Fibroblast of mammary gland (primary cell): ENCODE data around the gene ARHGAP10.
A peak's percentile ranks its signal among the peaks of the same experiment; 100 is the strongest.

Experiments
- DNase-seq: peaks from one replicate; pipeline ENCODE4 v3.0.0-alpha.2; 2010; ENCODE audit warnings: low read depth
- H3K4me3 ChIP-seq: 2 replicates; pipeline ENCODE4 v1.5.1; 2011; ENCODE audit warnings: low read depth, mild to moderate bottlenecking, low read length, moderate library complexity; ENCODE audit not compliant: control insufficient read depth
- TF ChIP-seq, protein P1 (sequence below): conservative IDR thresholded peaks from 2 replicates; pipeline ENCODE4 v1.5.1; 2011; ENCODE audit warnings: low read depth, low read length, inconsistent platforms; ENCODE audit not compliant: control insufficient read depth, insufficient read depth

Gene ARHGAP10

DNA sequence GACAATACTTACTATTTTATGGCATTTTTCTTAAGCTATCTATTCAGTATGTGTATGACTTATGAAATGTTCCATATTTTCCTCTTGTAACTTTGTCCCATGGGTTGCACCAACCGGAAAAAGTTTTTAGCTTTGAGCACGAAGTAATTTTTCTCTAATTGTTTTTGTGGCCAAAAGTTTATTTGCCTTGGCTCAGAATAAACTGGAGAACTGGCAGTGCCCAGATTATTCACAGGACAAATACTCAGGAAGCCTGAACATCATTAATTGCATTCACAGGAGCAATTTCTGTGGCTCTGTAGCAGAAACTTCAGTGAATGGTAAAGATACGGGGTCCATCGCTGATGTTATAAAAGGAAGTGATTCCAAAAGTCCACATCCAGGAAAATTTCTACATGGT is 184.5 kb downstream of the ARHGAP10 start:
- no peak overlapping the region for H3K4me3 ChIP-seq
- TF ChIP-seq, protein P1, sequence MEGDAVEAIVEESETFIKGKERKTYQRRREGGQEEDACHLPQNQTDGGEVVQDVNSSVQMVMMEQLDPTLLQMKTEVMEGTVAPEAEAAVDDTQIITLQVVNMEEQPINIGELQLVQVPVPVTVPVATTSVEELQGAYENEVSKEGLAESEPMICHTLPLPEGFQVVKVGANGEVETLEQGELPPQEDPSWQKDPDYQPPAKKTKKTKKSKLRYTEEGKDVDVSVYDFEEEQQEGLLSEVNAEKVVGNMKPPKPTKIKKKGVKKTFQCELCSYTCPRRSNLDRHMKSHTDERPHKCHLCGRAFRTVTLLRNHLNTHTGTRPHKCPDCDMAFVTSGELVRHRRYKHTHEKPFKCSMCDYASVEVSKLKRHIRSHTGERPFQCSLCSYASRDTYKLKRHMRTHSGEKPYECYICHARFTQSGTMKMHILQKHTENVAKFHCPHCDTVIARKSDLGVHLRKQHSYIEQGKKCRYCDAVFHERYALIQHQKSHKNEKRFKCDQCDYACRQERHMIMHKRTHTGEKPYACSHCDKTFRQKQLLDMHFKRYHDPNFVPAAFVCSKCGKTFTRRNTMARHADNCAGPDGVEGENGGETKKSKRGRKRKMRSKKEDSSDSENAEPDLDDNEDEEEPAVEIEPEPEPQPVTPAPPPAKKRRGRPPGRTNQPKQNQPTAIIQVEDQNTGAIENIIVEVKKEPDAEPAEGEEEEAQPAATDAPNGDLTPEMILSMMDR = no peak
- DNase-seq = no peak

DNA sequence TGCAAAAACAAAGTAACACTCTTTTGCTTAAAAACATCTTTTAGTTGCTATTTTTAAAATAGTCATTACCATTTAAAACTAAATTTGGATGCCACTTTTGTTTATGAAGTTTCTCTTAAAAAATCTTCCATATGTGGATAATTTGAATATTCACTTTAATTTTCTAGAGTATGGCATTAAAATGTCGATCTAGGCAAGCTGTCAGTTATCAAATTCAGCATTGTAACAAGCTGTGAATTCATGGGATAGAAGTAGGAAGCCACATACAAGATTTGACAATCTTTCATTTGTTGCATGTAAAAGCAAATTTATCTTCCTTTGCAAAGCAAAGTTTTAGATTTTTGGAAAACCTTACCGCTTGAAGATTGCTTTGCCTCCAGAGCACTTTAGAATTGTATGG is 191.5 kb downstream of the ARHGAP10 start:
- DNase-seq = no peak
- no peak overlapping the region for H3K4me3 ChIP-seq
- TF ChIP-seq, protein P1 = no peak

DNA sequence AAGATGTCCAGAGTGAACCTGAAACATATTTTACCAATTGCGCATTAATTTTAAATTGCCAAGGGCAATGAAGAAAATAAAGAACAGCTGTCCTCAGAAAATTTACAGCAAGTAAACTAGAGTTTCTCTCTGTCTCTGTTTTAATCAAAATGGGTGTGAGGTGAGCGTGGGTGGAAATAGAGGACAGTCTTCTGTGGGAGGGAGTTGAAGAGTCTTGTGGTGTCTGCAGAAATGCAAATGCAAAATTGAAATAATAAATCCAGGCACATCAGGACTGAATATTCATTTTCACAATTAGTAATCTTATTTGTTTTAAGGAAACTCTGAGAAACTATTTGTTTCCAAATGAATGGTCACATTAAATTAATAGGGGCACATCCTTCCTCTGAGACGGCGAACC is 192.0 kb downstream of the ARHGAP10 start:
- DNase-seq = no peak
- TF ChIP-seq, protein P1 = no peak
- no peak overlapping the region for H3K4me3 ChIP-seq

DNA sequence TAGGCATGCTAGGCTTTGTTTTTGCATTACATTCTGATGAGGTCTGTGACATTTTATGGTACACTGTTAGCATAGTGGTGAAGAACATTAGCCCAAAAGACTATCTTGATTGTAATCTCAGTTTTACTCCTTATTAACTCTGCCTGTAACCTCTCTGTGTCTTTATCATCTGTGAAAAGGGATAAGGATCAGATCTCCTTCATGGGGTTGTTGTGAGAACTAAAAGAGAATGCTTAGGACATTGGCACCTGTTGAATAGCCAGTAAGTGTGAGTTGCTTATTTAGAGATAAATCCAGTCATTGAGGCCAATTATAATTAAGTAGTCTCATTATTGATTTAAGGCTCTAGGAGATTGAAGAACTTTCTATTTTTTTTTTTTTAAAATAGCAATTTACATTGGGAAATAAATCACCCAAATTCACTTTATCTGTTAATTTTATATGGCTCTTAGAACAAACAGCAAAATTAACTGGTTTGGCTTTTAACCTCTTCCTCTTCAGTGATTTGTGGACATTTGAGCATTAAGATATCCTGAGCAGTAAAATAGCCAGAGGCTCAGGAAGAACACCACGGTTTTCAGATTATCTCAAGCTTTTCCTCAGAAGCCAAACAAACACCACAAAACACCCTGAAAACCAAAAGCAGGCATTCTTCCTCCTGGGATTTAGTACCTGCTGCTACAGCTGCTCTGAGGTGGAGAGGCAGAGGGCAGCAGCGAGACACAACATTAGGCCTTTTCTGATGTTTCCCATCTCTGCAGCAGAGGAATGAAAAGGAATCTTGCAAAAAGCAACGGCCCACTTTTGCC is 192.9 kb downstream of the ARHGAP10 start:
- DNase-seq = peak; percentile 25
- TF ChIP-seq, protein P1 = peak; percentile 49
- H3K4me3 ChIP-seq = no peak overlapping the region

DNA sequence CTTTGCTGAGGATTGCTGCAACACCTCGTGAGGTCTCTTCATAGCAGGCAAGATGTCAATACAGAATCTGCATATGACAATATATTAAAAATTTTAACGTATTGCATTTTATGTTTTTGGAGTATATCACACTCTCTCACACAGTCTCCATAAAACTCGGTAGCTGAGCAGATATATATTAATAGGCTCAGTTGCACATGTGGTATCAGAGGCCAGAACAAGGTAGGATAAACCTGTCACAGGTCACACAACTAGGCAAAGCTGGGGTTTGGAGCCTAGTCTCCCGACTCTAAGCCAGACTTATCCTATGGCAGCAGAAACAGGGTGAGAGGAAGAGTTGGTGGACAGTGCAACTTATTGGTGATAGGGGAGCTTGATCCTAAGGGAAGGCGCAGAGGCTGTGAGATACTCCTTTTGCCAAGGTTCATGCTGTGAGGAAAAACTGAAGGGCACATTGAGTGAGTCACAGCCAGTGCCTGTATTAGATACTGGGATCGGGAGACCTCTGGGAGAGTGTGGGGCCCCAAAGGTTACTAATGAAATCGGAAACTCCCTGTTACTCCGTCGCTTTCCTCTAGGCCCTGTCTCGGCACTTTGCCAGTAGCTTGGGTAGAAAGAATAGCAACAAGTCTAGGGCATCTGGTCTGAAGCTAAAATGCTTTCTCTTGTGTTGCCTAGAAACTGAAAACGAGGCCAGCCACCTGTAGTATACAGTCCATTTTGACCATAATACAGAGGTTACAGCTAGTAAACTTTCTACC is 195.7 kb downstream of the ARHGAP10 start:
- no peak for DNase-seq
- TF ChIP-seq, protein P1 = no peak
- no peak overlapping the region for H3K4me3 ChIP-seq

DNA sequence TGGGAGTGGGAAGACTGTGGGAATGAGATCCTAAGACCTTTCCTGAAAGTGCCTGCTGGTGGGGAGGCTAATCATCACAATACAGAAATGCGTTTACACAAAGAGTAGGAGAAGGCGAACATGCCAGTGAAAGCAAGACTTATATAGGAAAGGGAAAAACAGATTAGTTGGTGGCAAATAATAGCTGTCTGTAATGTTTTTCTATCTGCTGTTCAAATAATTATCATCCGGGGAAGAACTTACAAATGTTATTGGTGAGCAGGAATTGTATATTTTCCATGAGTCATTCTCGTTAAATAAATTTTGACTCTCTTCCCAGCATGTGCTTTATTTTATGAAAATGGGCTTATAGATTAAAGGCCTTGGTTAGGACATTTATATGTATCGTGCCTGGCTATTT is 196.5 kb downstream of the ARHGAP10 start:
- no peak overlapping the region for H3K4me3 ChIP-seq
- TF ChIP-seq, protein P1 = no peak
- DNase-seq = no peak
